RCC 7860 (cell line): ENCODE measurements around the gene HMOX1.
"Not testable (repeated sequence)": the region's sequence is repeated elsewhere in the genome, so short reads cannot be mapped to it uniquely, and the experiment has no call there.

Source experiments
- DNase-seq: peaks from one replicate; pipeline ENCODE4 v3.0.0-alpha.2; 2015; ENCODE audit warnings: low spot score
- FAIRE-seq: peaks from 2 replicates; lab custom pipeline; 2012; peaks lifted over from hg19 to GRCh38; lab: Jason Lieb, UNC

The HMOX1 gene

GRCh38 chr22:35349704-35350538 is 31.0 kb upstream of the HMOX1 start:
- DNase-seq (no peak), FAIRE-seq (no peak)

DNA sequence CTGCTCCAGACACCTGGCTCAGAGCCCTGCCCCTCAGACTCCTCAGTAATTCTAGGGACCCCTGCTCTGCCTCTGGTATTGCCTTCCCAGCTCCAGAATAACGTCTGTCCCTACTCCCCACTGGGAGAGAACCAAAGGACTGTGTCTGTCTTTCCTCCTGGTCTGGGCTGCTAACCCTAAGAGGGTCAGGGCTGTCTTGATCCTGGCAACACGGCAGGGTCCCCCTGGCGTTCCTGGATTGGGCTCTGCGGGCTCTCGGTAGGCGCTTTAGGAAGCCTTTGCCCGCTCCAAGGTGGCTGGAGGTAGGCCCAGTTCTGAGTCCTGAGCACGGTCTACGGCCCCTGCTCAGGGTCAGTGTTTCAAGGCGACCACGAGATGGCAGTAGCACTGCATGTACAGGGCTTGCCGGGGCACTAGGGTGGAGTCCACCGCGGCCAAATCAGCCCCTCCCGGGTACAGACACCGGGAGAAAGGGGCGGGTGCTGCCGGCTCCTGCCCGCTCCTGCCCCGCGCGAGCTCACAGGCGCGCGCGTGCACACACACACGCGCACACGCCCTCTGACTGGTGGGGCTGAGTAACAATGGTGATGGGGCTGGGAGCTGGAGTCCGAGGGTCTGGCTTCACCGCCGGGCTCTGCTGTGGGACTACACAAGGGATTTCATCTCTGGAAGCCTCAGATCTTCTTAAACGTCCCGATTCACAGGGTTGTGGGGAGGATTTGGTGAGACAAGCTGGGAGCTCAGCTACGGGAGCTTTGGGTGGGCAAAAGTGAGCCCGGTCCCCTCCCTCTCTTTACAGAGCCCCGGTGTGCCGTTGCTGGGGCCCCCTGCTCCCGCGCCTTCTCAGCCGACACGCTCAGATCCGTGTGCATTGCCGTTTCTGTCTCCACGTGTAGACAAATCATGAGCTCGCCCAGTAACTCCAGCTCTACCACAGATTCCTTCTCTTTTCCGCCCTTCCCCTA is 30.1 kb upstream of the HMOX1 start:
- no peak for FAIRE-seq

GRCh38 chr22:35352214-35353111 is 28.4 kb upstream of the HMOX1 start:
- DNase-seq, result no peak

More for the DNA sequence above, 30.1 kb upstream of the HMOX1 start:
- DNase-seq, result peak; percentile 87

GRCh38 chr22:35353318-35353717 is 27.6 kb upstream of the HMOX1 start:
- FAIRE-seq (no peak), DNase-seq (no peak)

More at GRCh38 chr22:35352214-35353111, 28.4 kb upstream of the HMOX1 start:
- FAIRE-seq, result no peak

DNA sequence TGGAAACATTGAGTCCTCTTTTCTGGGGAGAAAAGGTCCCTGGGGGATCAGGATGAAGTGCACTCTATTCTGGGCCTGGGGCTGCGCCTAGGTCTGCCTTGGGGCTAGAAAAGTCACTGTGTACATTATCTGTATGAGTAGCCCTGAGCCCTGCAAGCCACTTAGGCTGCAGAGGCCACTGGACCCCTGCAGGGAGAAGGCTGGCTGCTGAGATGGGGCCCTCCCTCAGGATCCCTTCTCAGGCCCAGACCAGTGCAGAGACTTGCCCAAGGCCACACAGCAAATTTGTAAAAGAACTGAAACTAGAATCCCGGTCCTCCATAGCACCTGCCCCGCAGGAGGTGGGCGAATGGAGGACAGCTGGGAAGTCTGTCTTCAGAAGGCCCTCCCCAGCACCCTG is 26.8 kb upstream of the HMOX1 start:
- no peak for FAIRE-seq
- DNase-seq, result no peak

- DNase-seq (peak; percentile 93), FAIRE-seq (peak; percentile 77)
These were observed 22.8 kb upstream of the HMOX1 start for GRCh38 chr22:35357883-35358621.

GRCh38 chr22:35359380-35360065 is 21.4 kb upstream of the HMOX1 start:
- DNase-seq (peak; percentile 41), FAIRE-seq (no peak)

DNA sequence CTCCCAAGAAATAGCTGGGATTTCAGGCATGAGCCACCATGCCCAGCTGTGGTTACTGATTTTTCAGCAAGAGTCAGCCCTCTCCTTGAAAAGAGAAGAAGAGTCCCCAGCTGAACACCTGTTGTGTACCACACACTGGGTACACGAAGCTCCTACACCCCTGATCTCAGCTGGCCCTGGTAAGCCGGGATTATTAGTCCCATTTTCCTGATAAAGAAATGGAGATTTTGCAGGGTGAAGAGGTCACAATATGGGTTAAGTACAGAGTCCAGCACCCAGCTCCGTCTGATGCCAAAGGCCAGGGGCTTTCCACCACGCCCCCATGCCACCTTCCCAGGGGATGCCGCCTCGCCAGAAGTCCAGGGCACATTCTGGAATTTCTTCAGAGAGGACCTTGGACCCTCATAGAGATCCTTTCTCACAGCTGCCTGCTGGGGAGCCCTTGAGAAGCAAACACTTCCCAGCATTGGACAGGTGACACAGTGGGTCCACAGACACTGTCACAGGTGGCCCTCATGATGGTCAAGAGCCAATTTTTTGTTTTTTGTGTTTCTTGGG is 19.8 kb upstream of the HMOX1 start:
- DNase-seq (no peak), FAIRE-seq (no peak)

- DNase-seq, result no peak
- FAIRE-seq, result no peak
These were observed 17.3 kb upstream of the HMOX1 start for GRCh38 chr22:35363566-35364086.

- not testable (repeated sequence) for FAIRE-seq
- peak; percentile 35 for DNase-seq
These were observed 16.7 kb upstream of the HMOX1 start for GRCh38 chr22:35364230-35364629.

DNA sequence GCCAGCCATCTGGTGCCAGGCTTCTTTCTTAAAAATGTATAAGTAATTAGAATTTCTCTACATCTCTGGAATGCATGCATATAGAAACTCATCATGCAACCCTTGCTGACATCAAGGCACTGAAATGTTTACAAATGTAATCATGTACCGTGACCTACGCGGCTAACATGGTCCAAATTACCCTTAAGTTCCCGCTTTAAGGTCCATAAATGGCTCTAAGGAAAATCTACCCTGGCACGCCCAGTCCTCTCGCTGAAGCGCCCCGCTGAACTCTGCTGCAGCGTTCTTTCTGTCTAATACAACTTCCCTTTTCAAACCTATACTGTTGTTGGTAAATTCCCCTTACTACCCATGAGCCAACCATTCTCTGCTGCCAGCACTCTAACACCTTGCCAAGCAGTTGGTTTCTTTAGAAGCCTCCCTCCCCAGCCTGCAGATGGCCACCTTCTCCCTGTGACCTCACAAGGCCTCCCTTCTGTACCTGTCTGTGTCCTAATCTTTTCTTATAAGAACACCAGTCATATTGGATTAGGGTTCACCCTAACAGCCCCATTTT is 13.5 kb upstream of the HMOX1 start:
- no peak for FAIRE-seq

GRCh38 chr22:35368386-35368785 is 12.5 kb upstream of the HMOX1 start:
- DNase-seq (no peak), FAIRE-seq (no peak)

More for the DNA sequence above, 13.5 kb upstream of the HMOX1 start:
- DNase-seq, result no peak

- FAIRE-seq (no peak), DNase-seq (no peak)
These were observed 10.9 kb upstream of the HMOX1 start for GRCh38 chr22:35369996-35370395.

DNA sequence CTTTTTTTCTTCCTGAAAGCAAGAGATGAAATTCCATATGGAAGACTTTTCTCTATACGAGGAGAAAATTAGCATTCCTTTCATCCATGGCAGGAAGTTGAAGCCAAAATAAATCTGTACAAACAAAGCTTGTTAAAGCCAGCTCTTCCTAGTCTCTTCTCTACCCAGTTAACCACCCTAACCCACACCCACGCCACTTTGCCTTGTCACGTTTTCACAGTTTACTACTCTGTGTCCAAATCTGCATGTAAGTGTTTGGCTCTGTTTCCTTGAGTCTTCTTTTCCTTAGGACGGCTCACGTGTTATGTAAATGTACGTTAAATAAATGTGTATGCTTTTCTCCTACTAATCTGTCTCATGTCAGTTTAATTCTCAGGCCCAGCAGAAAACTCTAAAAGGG is 7.1 kb upstream of the HMOX1 start:
- DNase-seq (no peak), FAIRE-seq (no peak)

- no peak for FAIRE-seq
- DNase-seq, result peak; percentile 76
These were observed 5.9 kb upstream of the HMOX1 start for GRCh38 chr22:35375031-35375430.

- DNase-seq (no peak), FAIRE-seq (no peak)
These were observed 5.4 kb upstream of the HMOX1 start for GRCh38 chr22:35375526-35375925.

- FAIRE-seq, result peak; percentile 84
- DNase-seq, result peak; percentile 95
These were observed 4.0 kb upstream of the HMOX1 start for GRCh38 chr22:35376728-35377472.

DNA sequence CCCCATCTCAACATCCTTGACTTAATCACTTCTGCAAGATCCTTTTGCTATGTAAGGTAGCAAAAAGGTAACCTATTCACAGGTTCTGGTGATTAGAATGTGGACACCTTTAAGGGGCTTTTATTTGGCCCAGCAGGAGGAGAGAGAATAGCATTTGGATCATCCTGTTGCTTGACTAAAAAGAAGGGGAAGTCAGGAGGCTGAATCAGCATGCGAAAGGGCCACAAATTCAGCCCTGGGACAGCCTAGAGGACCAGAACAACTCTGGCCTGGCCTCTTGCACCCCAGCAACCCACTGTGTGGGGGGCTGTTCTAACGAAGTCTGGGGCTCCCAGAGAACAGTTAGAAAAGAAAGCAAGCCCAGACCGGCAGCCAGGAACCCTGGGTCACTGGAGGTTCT is 3.2 kb upstream of the HMOX1 start:
- DNase-seq (no peak), FAIRE-seq (no peak)
